ENCODE data around the gene TMEM150A.

Gene TMEM150A

DNA sequence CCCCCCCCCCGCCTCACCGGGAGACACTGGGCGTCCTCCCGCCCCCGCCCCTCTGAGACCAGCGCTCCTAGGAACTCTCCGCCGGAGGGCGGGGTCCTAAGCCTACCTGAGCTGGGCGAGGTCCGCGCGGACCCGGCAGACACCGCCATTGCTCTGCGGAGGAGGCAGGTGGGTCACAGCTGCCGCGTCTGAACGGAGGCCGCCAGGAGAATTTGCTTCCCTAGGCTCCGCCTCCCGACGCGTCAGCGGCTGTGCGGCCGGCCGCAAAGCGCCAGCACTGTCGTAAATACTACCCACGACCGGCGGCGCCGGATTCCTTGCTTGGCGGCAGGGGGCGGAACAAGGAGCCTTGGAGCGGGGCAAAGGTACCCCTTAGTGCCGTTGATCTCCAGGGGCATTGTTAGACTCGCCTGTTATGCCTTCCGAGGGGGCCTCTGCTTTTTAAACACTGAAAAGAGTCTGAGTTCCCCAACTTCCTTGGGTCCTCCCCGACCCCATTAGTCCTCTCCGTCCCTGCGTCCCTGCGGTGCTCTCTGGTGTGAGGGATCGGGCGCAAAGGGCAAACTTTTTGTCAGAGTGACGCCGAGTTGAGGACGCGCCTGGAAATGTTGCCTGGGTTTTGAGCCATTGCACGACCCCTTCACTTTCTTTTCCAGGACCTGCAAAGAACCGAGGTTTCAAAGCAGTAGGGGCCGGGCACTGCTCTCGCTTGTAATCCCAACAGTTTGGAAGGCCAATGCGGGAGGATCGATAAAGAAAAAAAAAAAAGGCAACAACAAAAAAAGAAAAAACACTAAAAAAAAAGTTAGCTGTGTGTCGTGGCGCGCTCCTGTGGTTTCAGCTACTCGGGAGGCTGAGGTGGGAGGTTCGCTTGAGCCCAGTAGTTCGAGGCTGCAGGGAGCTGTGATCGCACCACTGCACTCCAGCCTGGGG, 41.0 kb downstream of the TMEM150A start, which contains the start of gene GGCX:
Gene GGCX, minus strand, starts transcription at position 214 of the 933 bp plus-strand sequence. Its CDS starts 65 bp downstream, at position 149.
- peak within 1 kb of the TSS; percentile 72 for H3K4me3 ChIP-seq (ENCODE audit: low read depth, low read length)
- TF ChIP-seq, protein P1, sequence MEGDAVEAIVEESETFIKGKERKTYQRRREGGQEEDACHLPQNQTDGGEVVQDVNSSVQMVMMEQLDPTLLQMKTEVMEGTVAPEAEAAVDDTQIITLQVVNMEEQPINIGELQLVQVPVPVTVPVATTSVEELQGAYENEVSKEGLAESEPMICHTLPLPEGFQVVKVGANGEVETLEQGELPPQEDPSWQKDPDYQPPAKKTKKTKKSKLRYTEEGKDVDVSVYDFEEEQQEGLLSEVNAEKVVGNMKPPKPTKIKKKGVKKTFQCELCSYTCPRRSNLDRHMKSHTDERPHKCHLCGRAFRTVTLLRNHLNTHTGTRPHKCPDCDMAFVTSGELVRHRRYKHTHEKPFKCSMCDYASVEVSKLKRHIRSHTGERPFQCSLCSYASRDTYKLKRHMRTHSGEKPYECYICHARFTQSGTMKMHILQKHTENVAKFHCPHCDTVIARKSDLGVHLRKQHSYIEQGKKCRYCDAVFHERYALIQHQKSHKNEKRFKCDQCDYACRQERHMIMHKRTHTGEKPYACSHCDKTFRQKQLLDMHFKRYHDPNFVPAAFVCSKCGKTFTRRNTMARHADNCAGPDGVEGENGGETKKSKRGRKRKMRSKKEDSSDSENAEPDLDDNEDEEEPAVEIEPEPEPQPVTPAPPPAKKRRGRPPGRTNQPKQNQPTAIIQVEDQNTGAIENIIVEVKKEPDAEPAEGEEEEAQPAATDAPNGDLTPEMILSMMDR (IDR thresholded peaks at IDR 0.05; ENCODE audit: low read depth, low read length) = no peak

DNA sequence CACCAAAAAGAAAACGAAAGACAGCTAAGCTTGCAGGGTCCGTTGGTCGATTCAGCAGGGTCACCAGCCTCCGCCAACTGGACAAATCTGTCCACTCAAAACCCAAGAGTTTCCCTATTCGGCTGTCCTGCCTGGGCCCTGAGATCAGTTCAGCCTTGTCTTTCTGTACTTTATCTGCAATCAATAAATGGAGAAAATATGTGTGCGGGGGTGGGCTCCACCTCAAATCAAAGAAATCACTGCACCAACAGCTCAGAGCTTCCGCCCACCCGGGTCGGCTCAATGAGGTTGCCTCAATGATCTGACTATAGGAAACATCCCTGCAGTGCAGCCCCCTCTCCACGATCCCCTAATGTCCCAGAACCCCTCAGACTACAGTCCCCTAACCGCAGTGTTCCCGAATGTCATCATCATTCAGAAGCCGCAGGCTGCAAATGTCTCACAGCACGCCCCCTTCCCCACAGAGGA, 41.7 kb downstream of the TMEM150A start:
- TF ChIP-seq, protein P1 (IDR thresholded peaks at IDR 0.05; ENCODE audit: low read depth, low read length) = no peak
- peak overlapping the region; percentile 72 for H3K4me3 ChIP-seq (ENCODE audit: low read depth, low read length)

DNA sequence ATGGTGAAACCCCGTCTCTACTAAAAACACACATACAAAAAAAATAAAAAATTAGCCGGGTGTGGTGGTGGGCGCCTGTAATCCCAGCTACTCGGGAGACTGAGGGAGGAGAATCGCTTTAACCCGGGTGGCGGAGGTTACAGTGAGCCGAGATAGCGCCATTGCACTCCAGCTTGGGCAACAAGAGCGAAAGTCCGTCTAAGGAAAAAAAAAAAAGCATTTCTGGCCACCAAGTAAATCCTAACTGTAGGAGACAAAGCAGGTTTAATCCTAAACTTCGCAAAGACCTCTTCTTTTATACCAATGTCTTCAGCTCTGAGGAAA, 42.1 kb downstream of the TMEM150A start:
- peak overlapping the region; percentile 72 for H3K4me3 ChIP-seq (ENCODE audit: low read depth, low read length)

DNA sequence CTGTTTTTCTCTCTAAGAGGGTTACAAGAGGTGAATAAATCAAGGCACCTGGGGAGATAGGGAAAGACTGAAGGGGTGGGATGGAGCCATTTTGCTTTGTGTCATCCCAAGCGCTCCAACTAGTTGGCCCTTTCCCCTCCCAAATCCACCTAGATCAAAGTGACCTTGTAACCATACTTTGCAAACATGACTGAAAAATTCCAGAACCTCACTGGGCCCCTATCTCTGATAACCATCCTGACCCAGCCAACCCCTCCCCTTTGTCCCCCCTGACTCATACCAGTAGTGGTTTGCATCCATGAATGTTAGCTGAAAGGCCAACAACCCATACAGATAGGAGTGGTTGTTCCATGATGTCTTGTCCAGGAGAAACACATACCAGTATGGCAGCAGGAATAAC, 44.3 kb downstream of the TMEM150A start:
- TF ChIP-seq, protein P1 (IDR thresholded peaks at IDR 0.05; ENCODE audit: low read depth, low read length) = no peak

DNA sequence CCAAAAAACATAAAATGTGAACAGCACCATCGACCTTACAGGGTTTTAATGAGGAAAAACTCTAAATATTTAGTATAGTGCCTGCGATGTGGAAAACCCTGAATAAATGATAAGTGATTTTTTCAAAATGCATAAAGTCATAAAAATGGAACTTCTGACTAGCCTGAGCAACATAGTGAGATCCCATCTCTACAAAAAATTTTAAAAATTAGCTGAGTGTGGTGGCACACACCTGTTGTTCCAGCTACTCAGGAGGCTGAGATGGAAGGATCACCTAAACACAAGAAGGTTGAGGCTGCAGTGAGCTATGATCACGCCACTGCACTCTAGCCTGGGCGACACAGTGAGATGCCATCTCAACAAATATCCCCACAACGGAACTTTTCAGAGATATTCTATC, 45.4 kb downstream of the TMEM150A start:
- TF ChIP-seq, protein P1 (IDR thresholded peaks at IDR 0.05; ENCODE audit: low read depth, low read length) = no peak
- H3K4me3 ChIP-seq (ENCODE audit: low read depth, low read length) = no peak overlapping the region

More for the DNA sequence above, 44.3 kb downstream of the TMEM150A start:
- no peak overlapping the region for H3K4me3 ChIP-seq (ENCODE audit: low read depth, low read length)

DNA sequence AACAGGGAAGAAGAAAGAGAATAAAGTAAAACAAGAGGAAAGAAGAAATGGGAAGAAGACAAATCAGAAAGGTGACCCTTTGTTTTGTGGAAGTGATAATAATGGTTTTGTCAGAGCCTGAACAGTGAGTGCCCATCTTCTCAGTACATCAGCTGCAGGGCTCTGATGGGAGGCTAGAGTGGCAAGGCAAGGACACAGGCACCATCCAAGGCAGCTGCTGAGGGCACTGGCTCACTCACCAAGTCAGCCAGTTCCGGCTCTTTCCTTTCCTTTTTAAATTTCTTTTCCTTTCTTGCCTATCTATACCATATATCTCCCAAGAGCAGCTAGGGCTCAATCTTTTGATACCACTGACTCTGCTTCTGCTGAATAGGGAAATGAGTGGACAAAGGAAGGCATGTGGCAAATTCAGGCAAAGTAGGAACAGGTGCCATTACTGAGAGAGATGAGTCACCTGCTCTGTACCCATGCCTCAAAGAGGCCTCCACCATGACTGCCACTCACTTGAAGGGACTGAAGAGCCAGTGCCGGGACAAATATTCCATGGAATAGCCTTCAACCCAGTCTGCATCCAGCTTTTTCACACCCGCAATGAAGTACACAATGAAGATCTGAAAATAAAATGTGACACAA, 47.4 kb downstream of the TMEM150A start:
- TF ChIP-seq, protein P1 (IDR thresholded peaks at IDR 0.05; ENCODE audit: low read depth, low read length) = no peak
- no peak overlapping the region for H3K4me3 ChIP-seq (ENCODE audit: low read depth, low read length)

DNA sequence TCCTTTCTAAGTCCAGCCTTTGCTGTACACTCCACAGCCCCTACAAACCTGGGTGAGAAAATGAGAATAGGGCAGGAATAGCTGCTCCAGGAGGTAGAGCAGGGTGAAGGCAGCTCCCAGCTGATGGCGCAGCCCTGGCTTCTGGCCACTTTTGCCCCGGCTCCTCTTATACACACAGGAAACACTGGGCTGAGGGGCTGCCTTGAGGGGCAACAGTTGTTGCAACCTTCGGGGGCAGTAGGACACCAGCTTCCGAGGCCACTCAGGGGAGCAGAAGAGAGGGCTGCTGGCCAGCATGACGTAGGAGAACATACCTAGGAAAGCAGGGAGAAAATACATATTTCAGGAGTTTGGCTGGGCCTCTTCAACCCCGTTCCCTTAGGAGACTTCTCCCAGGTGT, 49.3 kb downstream of the TMEM150A start:
- H3K4me3 ChIP-seq (ENCODE audit: low read depth, low read length) = no peak overlapping the region
- TF ChIP-seq, protein P1 (IDR thresholded peaks at IDR 0.05; ENCODE audit: low read depth, low read length) = no peak
